Skeletal muscle cell (primary cell): ENCODE results near the gene VPS13A.
"Not testable (repeated sequence)": the region's sequence is repeated elsewhere in the genome, so short reads cannot be mapped to it uniquely, and the experiment has no call there.

Experiments used
- DNase-seq: peaks from one replicate; pipeline ENCODE4 v3.0.0-alpha.2; 2010; ENCODE audit warnings: low read depth
- H3K4me3 ChIP-seq: 2 replicates; pipeline ENCODE4 v1.5.1; 2011; ENCODE audit warnings: low read depth, mild to moderate bottlenecking, control low read depth, low read length, moderate library complexity

VPS13A gene

GRCh38 chr9:77177894-77178794 is 810 bp downstream of the VPS13A start:
- H3K4me3 ChIP-seq: peak overlapping the region; percentile 58
- no peak for DNase-seq

- no peak for DNase-seq
- no peak overlapping the region for H3K4me3 ChIP-seq
Observed at GRCh38 chr9:77180056-77180455, 2.7 kb downstream of the VPS13A start.

GRCh38 chr9:77183581-77183980 is 6.2 kb downstream of the VPS13A start:
- no peak for DNase-seq

GRCh38 chr9:77188242-77188641 is 10.9 kb downstream of the VPS13A start:
- H3K4me3 ChIP-seq: no peak overlapping the region
- DNase-seq: no peak

More at GRCh38 chr9:77183581-77183980, 6.2 kb downstream of the VPS13A start:
- no peak overlapping the region for H3K4me3 ChIP-seq

GRCh38 chr9:77194423-77194822 is 17.1 kb downstream of the VPS13A start:
- no peak for DNase-seq

GRCh38 chr9:77210116-77210515 is 32.8 kb downstream of the VPS13A start:
- DNase-seq: no peak
- H3K4me3 ChIP-seq: no peak overlapping the region

More at GRCh38 chr9:77194423-77194822, 17.1 kb downstream of the VPS13A start:
- H3K4me3 ChIP-seq: no peak overlapping the region

GRCh38 chr9:77211561-77211960 is 34.2 kb downstream of the VPS13A start:
- no peak overlapping the region for H3K4me3 ChIP-seq
- DNase-seq: no peak

- no peak overlapping the region for H3K4me3 ChIP-seq
- DNase-seq: no peak
Observed at GRCh38 chr9:77212801-77213200, 35.5 kb downstream of the VPS13A start.

GRCh38 chr9:77215874-77216273 is 38.5 kb downstream of the VPS13A start:
- no peak overlapping the region for H3K4me3 ChIP-seq
- DNase-seq: no peak

GRCh38 chr9:77218612-77219011 is 41.3 kb downstream of the VPS13A start:
- H3K4me3 ChIP-seq: no peak overlapping the region
- DNase-seq: peak; percentile 64

- H3K4me3 ChIP-seq: no peak overlapping the region
- DNase-seq: no peak
Observed at GRCh38 chr9:77221431-77221830, 44.1 kb downstream of the VPS13A start.

- H3K4me3 ChIP-seq: no peak overlapping the region
Observed at GRCh38 chr9:77224746-77225312, 47.5 kb downstream of the VPS13A start.

GRCh38 chr9:77236693-77237092 is 59.4 kb downstream of the VPS13A start:
- no peak for DNase-seq

More at GRCh38 chr9:77224746-77225312, 47.5 kb downstream of the VPS13A start:
- peak; percentile 24 for DNase-seq

GRCh38 chr9:77237896-77238295 is 60.6 kb downstream of the VPS13A start:
- DNase-seq: no peak

More at GRCh38 chr9:77236693-77237092, 59.4 kb downstream of the VPS13A start:
- no peak overlapping the region for H3K4me3 ChIP-seq

GRCh38 chr9:77251050-77251449 is 73.7 kb downstream of the VPS13A start:
- DNase-seq: no peak
- no peak overlapping the region for H3K4me3 ChIP-seq

More at GRCh38 chr9:77237896-77238295, 60.6 kb downstream of the VPS13A start:
- H3K4me3 ChIP-seq: no peak overlapping the region

GRCh38 chr9:77257275-77257674 is 79.9 kb downstream of the VPS13A start:
- DNase-seq: no peak
- H3K4me3 ChIP-seq: no peak overlapping the region

- no peak for DNase-seq
- H3K4me3 ChIP-seq: no peak overlapping the region
Observed at GRCh38 chr9:77261605-77262004, 84.3 kb downstream of the VPS13A start.

GRCh38 chr9:77267762-77268161 is 90.4 kb downstream of the VPS13A start:
- not testable (repeated sequence) for DNase-seq, H3K4me3 ChIP-seq

- DNase-seq: no peak
Observed at GRCh38 chr9:77271023-77271690, 93.8 kb downstream of the VPS13A start.

GRCh38 chr9:77276799-77277198 is 99.5 kb downstream of the VPS13A start:
- DNase-seq: no peak
- H3K4me3 ChIP-seq: no peak overlapping the region

More at GRCh38 chr9:77271023-77271690, 93.8 kb downstream of the VPS13A start:
- H3K4me3 ChIP-seq: no peak overlapping the region
